ENCODE results near the gene SIK2. TPM values are rescaled to one million over a fixed set of nuclear protein-coding genes. Genes with fewer than 3 reads are reported as not detected.

The SIK2 gene
- polyA plus RNA-seq, 1 donor from 2014 or later: 9.0 TPM

GRCh38 chr11:111627591-111627990 is 25.3 kb downstream of the SIK2 start:
- Histone ChIP-seq H3K36me3 (ENCODE audit: insufficient read depth, low read length) (peaks cover 6% of the 10 kb centered on the region), H3K9ac (ENCODE audit: low read length) (no peak overlapping the region), H3K4me3 (ENCODE audit: low read length) (no peak overlapping the region), H3K9me3 (ENCODE audit: low read length) (no peaks in the 10 kb centered on the region), H3K9me2 (ENCODE audit: insufficient read depth, low read length) (no peaks in the 10 kb centered on the region), H3K27me3 (ENCODE audit: insufficient read depth, low read depth, low read length) (no peaks in the 10 kb centered on the region), H3F3A (ENCODE audit: insufficient read depth, low read length, poor library complexity, severe bottlenecking) (no peaks in the 10 kb centered on the region), H2AFZ (ENCODE audit: low read depth, low read length) (no peak overlapping the region), H3K27ac (ENCODE audit: low read length) (no peak overlapping the region), H3K4me2 (ENCODE audit: low read length) (no peak overlapping the region), H3K79me2 (replicated peaks; ENCODE audit: insufficient read depth, low read length) (no peaks in the 10 kb centered on the region), H4K20me1 (ENCODE audit: insufficient read depth) (no peaks in the 10 kb centered on the region)
- TF ChIP-seq TAF1 (IDR thresholded peaks at IDR 0.05; ENCODE audit: low read depth) (no peak), EP300 (conservative IDR thresholded peaks at IDR 0.05; ENCODE audit: poor library complexity, severe bottlenecking) (no peak), RAD21 (conservative IDR thresholded peaks at IDR 0.05) (no peak), POLR2AphosphoS5 (IDR thresholded peaks at IDR 0.05) (no peak), MXI1 (conservative IDR thresholded peaks at IDR 0.05; ENCODE audit: poor library complexity, severe bottlenecking) (no peak), EZH2 (IDR thresholded peaks at IDR 0.05; ENCODE audit: borderline replicate concordance, insufficient read depth, low read length, poor library complexity, severe bottlenecking) (no peak)
- TF ChIP-seq, protein P1, sequence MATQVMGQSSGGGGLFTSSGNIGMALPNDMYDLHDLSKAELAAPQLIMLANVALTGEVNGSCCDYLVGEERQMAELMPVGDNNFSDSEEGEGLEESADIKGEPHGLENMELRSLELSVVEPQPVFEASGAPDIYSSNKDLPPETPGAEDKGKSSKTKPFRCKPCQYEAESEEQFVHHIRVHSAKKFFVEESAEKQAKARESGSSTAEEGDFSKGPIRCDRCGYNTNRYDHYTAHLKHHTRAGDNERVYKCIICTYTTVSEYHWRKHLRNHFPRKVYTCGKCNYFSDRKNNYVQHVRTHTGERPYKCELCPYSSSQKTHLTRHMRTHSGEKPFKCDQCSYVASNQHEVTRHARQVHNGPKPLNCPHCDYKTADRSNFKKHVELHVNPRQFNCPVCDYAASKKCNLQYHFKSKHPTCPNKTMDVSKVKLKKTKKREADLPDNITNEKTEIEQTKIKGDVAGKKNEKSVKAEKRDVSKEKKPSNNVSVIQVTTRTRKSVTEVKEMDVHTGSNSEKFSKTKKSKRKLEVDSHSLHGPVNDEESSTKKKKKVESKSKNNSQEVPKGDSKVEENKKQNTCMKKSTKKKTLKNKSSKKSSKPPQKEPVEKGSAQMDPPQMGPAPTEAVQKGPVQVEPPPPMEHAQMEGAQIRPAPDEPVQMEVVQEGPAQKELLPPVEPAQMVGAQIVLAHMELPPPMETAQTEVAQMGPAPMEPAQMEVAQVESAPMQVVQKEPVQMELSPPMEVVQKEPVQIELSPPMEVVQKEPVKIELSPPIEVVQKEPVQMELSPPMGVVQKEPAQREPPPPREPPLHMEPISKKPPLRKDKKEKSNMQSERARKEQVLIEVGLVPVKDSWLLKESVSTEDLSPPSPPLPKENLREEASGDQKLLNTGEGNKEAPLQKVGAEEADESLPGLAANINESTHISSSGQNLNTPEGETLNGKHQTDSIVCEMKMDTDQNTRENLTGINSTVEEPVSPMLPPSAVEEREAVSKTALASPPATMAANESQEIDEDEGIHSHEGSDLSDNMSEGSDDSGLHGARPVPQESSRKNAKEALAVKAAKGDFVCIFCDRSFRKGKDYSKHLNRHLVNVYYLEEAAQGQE (IDR thresholded peaks at IDR 0.05; ENCODE audit: borderline replicate concordance): no peak
- TF ChIP-seq, protein P2, sequence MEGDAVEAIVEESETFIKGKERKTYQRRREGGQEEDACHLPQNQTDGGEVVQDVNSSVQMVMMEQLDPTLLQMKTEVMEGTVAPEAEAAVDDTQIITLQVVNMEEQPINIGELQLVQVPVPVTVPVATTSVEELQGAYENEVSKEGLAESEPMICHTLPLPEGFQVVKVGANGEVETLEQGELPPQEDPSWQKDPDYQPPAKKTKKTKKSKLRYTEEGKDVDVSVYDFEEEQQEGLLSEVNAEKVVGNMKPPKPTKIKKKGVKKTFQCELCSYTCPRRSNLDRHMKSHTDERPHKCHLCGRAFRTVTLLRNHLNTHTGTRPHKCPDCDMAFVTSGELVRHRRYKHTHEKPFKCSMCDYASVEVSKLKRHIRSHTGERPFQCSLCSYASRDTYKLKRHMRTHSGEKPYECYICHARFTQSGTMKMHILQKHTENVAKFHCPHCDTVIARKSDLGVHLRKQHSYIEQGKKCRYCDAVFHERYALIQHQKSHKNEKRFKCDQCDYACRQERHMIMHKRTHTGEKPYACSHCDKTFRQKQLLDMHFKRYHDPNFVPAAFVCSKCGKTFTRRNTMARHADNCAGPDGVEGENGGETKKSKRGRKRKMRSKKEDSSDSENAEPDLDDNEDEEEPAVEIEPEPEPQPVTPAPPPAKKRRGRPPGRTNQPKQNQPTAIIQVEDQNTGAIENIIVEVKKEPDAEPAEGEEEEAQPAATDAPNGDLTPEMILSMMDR (IDR thresholded peaks at IDR 0.05; ENCODE audit: poor library complexity, severe bottlenecking): no peak

DNA sequence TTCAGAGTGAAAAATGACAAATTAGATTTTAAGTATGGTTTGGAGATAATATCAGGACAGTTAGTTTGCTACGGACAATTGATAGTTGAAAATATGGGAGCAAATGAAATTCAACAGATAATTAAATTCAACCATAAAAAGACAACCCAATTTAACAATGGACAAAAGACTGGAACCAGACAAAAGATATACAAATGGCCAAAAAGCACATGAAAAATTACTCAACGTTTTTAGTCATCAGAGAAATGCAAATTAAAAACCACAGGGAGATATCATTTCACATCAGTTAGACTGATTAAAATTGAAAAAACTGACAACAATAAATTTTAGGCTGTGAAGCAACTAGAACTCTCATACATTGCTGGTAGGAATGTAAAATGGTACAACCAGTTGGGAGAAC is 27.2 kb downstream of the SIK2 start:
- no peak overlapping the region for H3K4me3 ChIP-seq (ENCODE audit: low read length)
- no peak overlapping the region for H3K27ac ChIP-seq (ENCODE audit: low read length)
- H3K79me2 ChIP-seq (replicated peaks; ENCODE audit: insufficient read depth, low read length): no peaks in the 10 kb centered on the region
- no peak overlapping the region for H2AFZ ChIP-seq (ENCODE audit: low read depth, low read length)
- H3K9ac ChIP-seq (ENCODE audit: low read length): no peak overlapping the region
- TF ChIP-seq, protein P2 (IDR thresholded peaks at IDR 0.05; ENCODE audit: poor library complexity, severe bottlenecking): no peak
- TF ChIP-seq POLR2AphosphoS5 (IDR thresholded peaks at IDR 0.05): no peak
- H3K4me2 ChIP-seq (ENCODE audit: low read length): no peak overlapping the region
- no peaks in the 10 kb centered on the region for H3K36me3 ChIP-seq (ENCODE audit: insufficient read depth, low read length)
- H4K20me1 ChIP-seq (ENCODE audit: insufficient read depth): no peaks in the 10 kb centered on the region
- no peaks in the 10 kb centered on the region for H3K9me2 ChIP-seq (ENCODE audit: insufficient read depth, low read length)
- H3K27me3 ChIP-seq (ENCODE audit: insufficient read depth, low read depth, low read length): no peaks in the 10 kb centered on the region
- H3F3A ChIP-seq (ENCODE audit: insufficient read depth, low read length, poor library complexity, severe bottlenecking): no peaks in the 10 kb centered on the region
- no peaks in the 10 kb centered on the region for H3K9me3 ChIP-seq (ENCODE audit: low read length)

All from neural cell (in vitro differentiated cells).